A673 (cell line): Measurements from ENCODE around the gene CTNS. TPM values are rescaled to one million over a fixed set of nuclear protein-coding genes. Genes with fewer than 3 reads are reported as not detected.

Experiments
- BruUV-seq: library from RNA; stranded (reverse); fragments of 400-500 nt; replicated peaks from 2 replicates; lab custom pipeline; 2021; lab: Mats Ljungman, UMichigan
- CTCF ChIA-PET: fragments of 300-600 bp; sonication (Branson Sonifier 250); formaldehyde crosslinking; loops from one replicate; lab custom pipeline; 2022; ENCODE audit warnings: antibody characterized with exemption; lab: Charles Lee
- POLR2A ChIA-PET: fragments of 300-600 bp; sonication (Branson Sonifier 250); formaldehyde crosslinking; loops from one replicate; lab custom pipeline; 2022; ENCODE audit warnings: antibody characterized with exemption; ENCODE audit not compliant: low non-redundant PET; lab: Charles Lee
- DNase-seq: peaks from one replicate; pipeline ENCODE4 v3.0.0-alpha.2; 2015; ENCODE audit warnings: low spot score
- H3K27ac ChIP-seq: fragments of 200-600 bp; sonication (generic); 2 replicates; pipeline ENCODE4 v1.5.1; 2016; ENCODE audit warnings: mixed run types, low read depth, mild to moderate bottlenecking, mixed read lengths, antibody characterized with exemption, low read length; ENCODE audit not compliant: poor library complexity, severe bottlenecking
- H3K27me3 ChIP-seq: fragments of 200-600 bp; sonication (generic); replicated peaks from 2 replicates; pipeline ENCODE4 v1.6.1; 2017; ENCODE audit warnings: mixed run types, low read depth, mild to moderate bottlenecking, mixed read lengths, antibody characterized with exemption, low read length; ENCODE audit not compliant: insufficient read depth, poor library complexity
- H3K36me3 ChIP-seq: fragments of 200-600 bp; sonication (generic); 2 replicates; pipeline ENCODE4 v1.6.1; 2016; ENCODE audit warnings: mixed run types, mild to moderate bottlenecking, mixed read lengths, antibody characterized with exemption, low read length; ENCODE audit not compliant: insufficient read depth, poor library complexity, severe bottlenecking
- H3K4me1 ChIP-seq: fragments of 200-600 bp; sonication (generic); 2 replicates; pipeline ENCODE4 v1.6.1; 2017; ENCODE audit warnings: mixed run types, mild to moderate bottlenecking, mixed read lengths, antibody characterized with exemption, low read length; ENCODE audit not compliant: insufficient read depth, poor library complexity, severe bottlenecking
- H3K4me3 ChIP-seq: fragments of 200-600 bp; sonication (generic); 2 replicates; pipeline ENCODE4 v1.5.1; 2016; ENCODE audit warnings: low read depth, mixed run types, mild to moderate bottlenecking, mixed read lengths, low read length; ENCODE audit not compliant: poor library complexity, severe bottlenecking
- H3K9me3 ChIP-seq: fragments of 200-600 bp; sonication (generic); 2 replicates; pipeline ENCODE4 v1.6.1; 2016; ENCODE audit warnings: mixed run types, low read depth, mild to moderate bottlenecking, mixed read lengths, antibody characterized with exemption, low read length; ENCODE audit not compliant: poor library complexity, severe bottlenecking
- CTCF ChIP-seq: fragments of 300-800, 200-600 bp; sonication (generic); conservative IDR thresholded peaks from 2 replicates; pipeline ENCODE4 v1.5.1; 2017; ENCODE audit warnings: low read depth, mild to moderate bottlenecking, antibody characterized with exemption, low read length, moderate library complexity, mixed read lengths
- EZH2 ChIP-seq: fragments of 200-600 bp; sonication (generic); IDR thresholded peaks from 2 replicates; pipeline ENCODE4 v1.6.1; 2017; ENCODE audit warnings: borderline replicate concordance, low read depth, mild to moderate bottlenecking, mixed read lengths, antibody characterized with exemption, low read length; ENCODE audit not compliant: poor library complexity, severe bottlenecking
- intact Hi-C: fragments of 100-400 bp; cut with micrococcal nuclease; formaldehyde crosslinking; loops from one replicate; pipeline ENCODE4 v1.10.0; 2022; ENCODE audit not compliant: unreplicated experiment
- total RNA-seq: library from RNA; stranded (reverse); gene quantifications from 2 replicates; pipeline ENCODE4 v1.2.3, GENCODE V29; 2021

Gene CTNS
- total RNA-seq, 1 experiment from 2014 or later = 12.6 TPM

- H3K36me3 ChIP-seq = peaks cover 16% of the 10 kb centered on the region
- POLR2A ChIA-PET = no interaction called here
- CTCF ChIA-PET = no interaction called here
- H3K27me3 ChIP-seq = no peaks in the 10 kb centered on the region
- no peak overlapping the region for H3K27ac ChIP-seq
- TF ChIP-seq EZH2 (no peak), CTCF (no peak)
- intact Hi-C loops = no loop called here
- H3K4me3 ChIP-seq = no peak overlapping the region
- DNase-seq = no peak
- H3K9me3 ChIP-seq = no peaks in the 10 kb centered on the region
- peaks cover 7% of the 10 kb centered on the region for H3K4me1 ChIP-seq
- no TSS peak for BruUV-seq
Measured at GRCh38 chr17:3665834-3666233, 29.3 kb downstream of the CTNS start.

DNA sequence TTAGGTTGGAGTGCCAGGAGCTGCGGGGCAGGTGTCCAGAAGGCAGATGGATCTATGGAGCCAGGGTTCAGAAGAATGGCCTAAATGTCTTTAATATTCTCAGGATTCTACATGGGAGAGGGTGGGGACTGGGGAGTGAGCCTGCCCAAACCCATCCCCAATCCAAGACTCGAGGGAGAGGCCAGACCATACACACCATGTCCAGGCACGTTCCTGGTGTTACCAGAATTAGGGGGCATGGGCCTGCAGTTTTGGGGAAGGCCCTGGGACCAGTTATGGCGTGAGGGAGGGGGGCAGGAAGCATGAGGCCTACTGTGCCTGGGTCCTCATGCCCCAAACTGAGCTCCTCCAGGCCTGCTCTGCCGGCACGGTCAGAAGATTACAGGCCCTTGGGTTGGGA lies 30.0 kb downstream of the CTNS start:
- Histone ChIP-seq H3K9me3 (no peaks in the 10 kb centered on the region), H3K4me1 (peaks cover 7% of the 10 kb centered on the region), H3K27ac (no peak overlapping the region), H3K27me3 (no peaks in the 10 kb centered on the region), H3K4me3 (no peak overlapping the region), H3K36me3 (peaks cover 16% of the 10 kb centered on the region)
- no peak for TF ChIP-seq EZH2
- no peak for TF ChIP-seq CTCF
- POLR2A ChIA-PET = no interaction called here
- CTCF ChIA-PET = no interaction called here
- intact Hi-C loops = no loop called here
- DNase-seq = no peak
- BruUV-seq = no TSS peak

- TF ChIP-seq CTCF = no peak
- TF ChIP-seq EZH2 = no peak
- Histone ChIP-seq H3K27me3 (no peaks in the 10 kb centered on the region), H3K27ac (peak overlapping the region; percentile 92), H3K36me3 (peaks cover 16% of the 10 kb centered on the region), H3K4me3 (peak overlapping the region; percentile 100), H3K4me1 (peaks cover 7% of the 10 kb centered on the region), H3K9me3 (no peaks in the 10 kb centered on the region)
- CTCF ChIA-PET = no interaction called here
- intact Hi-C loops = no loop called here
- peak; percentile 80 for DNase-seq
- BruUV-seq = no TSS peak
- POLR2A ChIA-PET = no interaction called here
Measured at GRCh38 chr17:3667366-3668278, 31.1 kb downstream of the CTNS start.
